ENCODE results near the gene MAGI2. TPM values are rescaled to one million over a fixed set of nuclear protein-coding genes. Genes with fewer than 3 reads are reported as not detected.

The MAGI2 gene
- total and polyA plus RNA-seq, 9 donors, result 7.1 to 20.4 (median 18.7) TPM

DNA sequence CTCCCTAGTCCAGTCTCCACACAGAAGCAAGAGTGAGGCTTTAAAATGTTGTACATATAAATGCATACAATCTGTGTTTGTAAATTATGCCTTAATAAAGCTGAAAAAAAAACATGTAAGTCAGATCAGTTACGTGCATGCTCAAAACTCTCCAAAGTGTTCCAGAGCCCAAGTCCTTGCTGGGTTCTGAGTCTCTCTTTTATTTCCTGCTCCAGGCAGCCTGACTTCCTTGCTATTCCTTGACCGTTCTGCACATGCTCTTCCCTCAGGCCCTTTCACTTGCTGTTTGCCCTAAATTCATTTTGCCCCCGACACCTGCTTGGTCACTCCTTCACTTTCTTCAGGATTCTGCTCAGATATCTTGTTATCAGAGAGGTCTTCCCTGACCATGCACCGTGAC, 884.8 kb downstream of the MAGI2 start:
- intact Hi-C loops (cut with DNase I), result no loop called here
- H3K36me3 ChIP-seq, result no peaks in the 10 kb centered on the region
- no peaks in the 10 kb centered on the region for H3K9me3 ChIP-seq
- TF ChIP-seq POLR2A (IDR thresholded peaks at IDR 0.05) (no peak), CTCF (IDR thresholded peaks at IDR 0.05) (no peak), EP300 (IDR thresholded peaks at IDR 0.05) (no peak)
- no peak for DNase-seq
- WGBS, 3 donors, result 92 to 95% (median 94%) methylated on average over 4 of the region's 4 CpGs
- no peaks in the 10 kb centered on the region for H3K27me3 ChIP-seq
- H3K27ac ChIP-seq, result no peak overlapping the region
- H3K4me3 ChIP-seq, result no peak overlapping the region
- H3K4me1 ChIP-seq (ENCODE audit: insufficient read depth), result no peaks in the 10 kb centered on the region

DNA sequence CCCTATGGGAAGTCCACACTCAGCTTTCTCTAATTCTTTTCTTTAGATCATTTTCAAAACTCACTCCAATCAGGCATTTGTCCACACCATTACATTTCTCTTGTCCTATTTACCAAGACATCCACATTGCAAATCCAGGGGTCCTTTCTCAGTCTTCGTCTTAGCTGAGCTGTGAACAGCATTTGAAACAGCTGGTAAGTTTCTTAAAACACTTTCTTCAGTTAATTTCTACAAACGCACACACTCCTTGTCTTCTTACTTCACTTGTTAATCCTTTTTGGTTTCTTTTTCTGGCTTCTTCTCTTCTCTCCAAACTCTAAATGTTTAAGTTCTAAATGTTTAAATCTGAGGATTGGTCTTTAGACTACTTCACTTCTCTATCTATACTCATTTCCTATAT, 885.6 kb downstream of the MAGI2 start:
- WGBS, 3 donors, result 72 to 81% (median 76%) methylated on average over 2 of the region's 2 CpGs
- no peaks in the 10 kb centered on the region for H3K4me1 ChIP-seq (ENCODE audit: insufficient read depth)
- no peaks in the 10 kb centered on the region for H3K27me3 ChIP-seq
- no peak overlapping the region for H3K27ac ChIP-seq
- H3K9me3 ChIP-seq, result no peaks in the 10 kb centered on the region
- no peaks in the 10 kb centered on the region for H3K36me3 ChIP-seq
- intact Hi-C loops (cut with DNase I), result no loop called here
- TF ChIP-seq POLR2A (IDR thresholded peaks at IDR 0.05), result no peak
- H3K4me3 ChIP-seq, result no peak overlapping the region
- no peak for DNase-seq

DNA sequence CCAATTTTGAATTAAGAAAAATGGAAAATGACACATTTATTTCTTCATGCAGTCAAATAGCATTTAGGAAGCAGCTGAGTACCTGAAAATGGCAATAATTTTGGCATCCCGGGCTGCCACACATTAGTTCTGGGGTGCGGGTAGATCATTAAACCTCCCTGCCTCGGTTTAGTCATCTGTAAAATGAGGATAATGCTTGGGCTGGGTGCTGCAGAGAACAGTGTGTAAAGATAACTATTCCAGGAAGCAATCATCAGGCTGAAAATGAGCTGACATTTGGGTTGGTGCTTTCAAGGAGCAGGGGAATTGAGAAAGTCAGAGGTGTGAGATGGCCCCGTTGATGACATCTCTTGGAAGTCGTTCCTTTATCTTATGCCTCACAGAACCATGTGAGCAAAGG, 887.7 kb downstream of the MAGI2 start:
- Histone ChIP-seq H3K9me3 (no peaks in the 10 kb centered on the region), H3K4me3 (no peak overlapping the region), H3K4me1 (ENCODE audit: insufficient read depth) (no peaks in the 10 kb centered on the region), H3K36me3 (no peaks in the 10 kb centered on the region), H3K27me3 (no peaks in the 10 kb centered on the region), H3K27ac (no peak overlapping the region)
- 71 to 75% (median 74%) methylated on average over 5 of the region's 5 CpGs for WGBS, 3 donors
- intact Hi-C loops (cut with DNase I), result no loop called here
- TF ChIP-seq EP300 (IDR thresholded peaks at IDR 0.05) (no peak), CTCF (IDR thresholded peaks at IDR 0.05) (no peak), POLR2A (IDR thresholded peaks at IDR 0.05) (no peak)
- no peak for DNase-seq

- no peak for DNase-seq
- Histone ChIP-seq H3K36me3 (no peaks in the 10 kb centered on the region), H3K27me3 (no peaks in the 10 kb centered on the region), H3K27ac (no peak overlapping the region), H3K4me3 (no peak overlapping the region), H3K9me3 (no peaks in the 10 kb centered on the region), H3K4me1 (ENCODE audit: insufficient read depth) (no peaks in the 10 kb centered on the region)
- 71 to 90% (median 79%) methylated on average over 5 of the region's 5 CpGs for WGBS, 3 donors
- TF ChIP-seq CTCF (IDR thresholded peaks at IDR 0.05) (no peak), EP300 (IDR thresholded peaks at IDR 0.05) (no peak), POLR2A (IDR thresholded peaks at IDR 0.05) (no peak)
- intact Hi-C loops (cut with DNase I), result no loop called here
Measured at GRCh38 chr7:78563191-78563590, 890.3 kb downstream of the MAGI2 start.

DNA sequence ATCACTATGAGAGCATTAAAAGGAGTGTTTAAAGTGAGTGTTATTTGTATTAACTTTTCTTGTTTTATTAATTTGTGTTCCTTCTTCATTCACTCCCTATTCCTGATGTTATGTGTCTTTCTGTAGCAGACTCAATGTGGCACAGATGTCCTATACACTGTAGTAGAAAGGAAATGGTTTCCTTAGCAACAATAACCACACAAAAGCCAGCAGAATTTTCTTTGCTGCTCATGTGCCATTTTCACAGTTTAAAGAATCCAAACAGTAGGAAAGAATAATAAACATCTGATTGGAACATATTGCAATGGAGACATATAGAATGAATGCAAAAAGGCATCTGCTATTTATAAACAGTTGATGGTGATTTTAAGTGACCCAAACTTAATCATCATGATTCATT, 891.3 kb downstream of the MAGI2 start:
- TF ChIP-seq EP300 (IDR thresholded peaks at IDR 0.05) (no peak), CTCF (IDR thresholded peaks at IDR 0.05) (no peak), POLR2A (IDR thresholded peaks at IDR 0.05) (no peak)
- H3K27ac ChIP-seq, result no peak overlapping the region
- no peaks in the 10 kb centered on the region for H3K27me3 ChIP-seq
- no peaks in the 10 kb centered on the region for H3K4me1 ChIP-seq (ENCODE audit: insufficient read depth)
- intact Hi-C loops (cut with DNase I), result no loop called here
- DNase-seq, result no peak
- H3K36me3 ChIP-seq, result no peaks in the 10 kb centered on the region
- H3K4me3 ChIP-seq, result no peak overlapping the region
- no peaks in the 10 kb centered on the region for H3K9me3 ChIP-seq

All from ovary (tissue), 9 donors.